HepG2 (cell line): ENCODE measurements around the gene PLSCR3. TPM values are rescaled to one million over a fixed set of nuclear protein-coding genes. Genes with fewer than 3 reads are reported as not detected.

Experiments
- FOXJ3 ChIP-seq: sonication (generic); formaldehyde crosslinking; IDR thresholded peaks from 2 replicates; pipeline ENCODE4 v1.4.0; 2020; ENCODE audit warnings: missing genetic modification reagents, mild to moderate bottlenecking, borderline replicate concordance
- GABPA ChIP-seq, 2 experiments: IDR thresholded peaks; 2 replicates each; pipeline ENCODE4 v1.6.1; 2011 to 2016; ENCODE audit warnings: low read depth in 2 of 2, low read length in 1 of 2, missing biosample characterization in 1 of 2, missing genetic modification characterization in 1 of 2
- GABPB1 ChIP-seq: IDR thresholded peaks from 2 replicates; pipeline ENCODE4 v1.6.1; 2016; ENCODE audit warnings: mild to moderate bottlenecking, missing genetic modification reagents, moderate library complexity, missing compliant biosample characterization
- GZF1 ChIP-seq: sonication (generic); formaldehyde crosslinking; IDR thresholded peaks from 2 replicates; pipeline ENCODE4 v1.5.1; 2020; ENCODE audit warnings: mild to moderate bottlenecking, missing genetic modification reagents
- HOXD1 ChIP-seq: sonication (generic); formaldehyde crosslinking; IDR thresholded peaks from 2 replicates; pipeline ENCODE4 v1.5.0; 2020; ENCODE audit warnings: missing genetic modification reagents
- KLF12 ChIP-seq: sonication (generic); formaldehyde crosslinking; IDR thresholded peaks from 2 replicates; pipeline ENCODE4 v1.4.0; 2020; ENCODE audit warnings: missing genetic modification reagents, borderline replicate concordance
- MAF1 ChIP-seq: sonication (generic); formaldehyde crosslinking; IDR thresholded peaks from 2 replicates; pipeline ENCODE4 v1.5.0; 2020; ENCODE audit warnings: missing genetic modification reagents, borderline replicate concordance
- MIXL1 ChIP-seq: IDR thresholded peaks from 2 replicates; pipeline ENCODE4 v1.6.1; 2016
- NCOA2 ChIP-seq: sonication (generic); formaldehyde crosslinking; IDR thresholded peaks from 2 replicates; pipeline ENCODE4 v1.8.0; 2022; ENCODE audit warnings: inconsistent platforms
- RAD51 ChIP-seq: fragments of 450-650 bp; IDR thresholded peaks from 2 replicates; pipeline ENCODE4 v1.6.1; 2016; ENCODE audit warnings: borderline replicate concordance
- SIX1 ChIP-seq: sonication (generic); formaldehyde crosslinking; IDR thresholded peaks from 2 replicates; pipeline ENCODE4 v1.4.0; 2020; ENCODE audit warnings: missing genetic modification reagents, borderline replicate concordance
- TEAD3 ChIP-seq: optimal IDR thresholded peaks from 2 replicates; pipeline ENCODE3; 2016; ENCODE audit warnings: borderline replicate concordance
- ZNF143 ChIP-seq: sonication (generic); formaldehyde crosslinking; IDR thresholded peaks from 2 replicates; pipeline ENCODE4 v1.4.0; 2020; ENCODE audit warnings: missing genetic modification reagents
- ZNF792 ChIP-seq: IDR thresholded peaks from 2 replicates; pipeline ENCODE4 v1.6.1; 2016
- ZNF879 ChIP-seq: sonication (generic); formaldehyde crosslinking; IDR thresholded peaks from 2 replicates; pipeline ENCODE4 v1.8.1; 2023; ENCODE audit warnings: missing genetic modification reagents
- polyA plus RNA-seq, 8 experiments: library from polyadenylated mRNA; depleted of rRNA in 3 of 8; stranded (reverse) in 7 of 8; unstranded in 1 of 8; fragments of >200 nt; fragmentation: Illumina TruSeq in 4 of 8; extraction: Trizol in 4 of 8; gene quantifications; 2 replicates each; pipeline versions ENCODE4 v1.2.1 to v1.2.3, GENCODE V29; 2011 to 2016; ENCODE audit warnings: low read depth in 4 of 8, missing spikeins in 1 of 8, mixed read lengths in 1 of 8; ENCODE audit not compliant: insufficient read depth in 1 of 8
- total RNA-seq, 5 experiments: library from RNA; depleted of rRNA; stranded (reverse); fragments of >200 nt; fragmentation: Illumina TruSeq; extraction: Trizol; gene quantifications; 2 replicates each; pipeline ENCODE4 v1.2.3, GENCODE V29; 2016; ENCODE audit warnings: low read depth in 1 of 5
- TF ChIP-seq, protein P1 (sequence below): IDR thresholded peaks from 2 replicates; pipeline ENCODE4 v1.6.1; 2016; ENCODE audit warnings: missing compliant biosample characterization, missing genetic modification reagents, borderline replicate concordance
- TF ChIP-seq, protein P2 (sequence below): IDR thresholded peaks from 2 replicates; pipeline ENCODE4 v1.6.1; 2016; ENCODE audit warnings: low read depth, borderline replicate concordance
- TF ChIP-seq, protein P3 (sequence below): sonication (generic); formaldehyde crosslinking; IDR thresholded peaks from 2 replicates; pipeline ENCODE4 v1.5.0; 2020; ENCODE audit warnings: missing genetic modification reagents
- TF ChIP-seq, protein P4 (sequence below): sonication (generic); formaldehyde crosslinking; IDR thresholded peaks from 2 replicates; pipeline ENCODE4 v1.5.0; 2020; ENCODE audit warnings: missing genetic modification reagents
- TF ChIP-seq, protein P5 (sequence below): sonication (generic); formaldehyde crosslinking; conservative IDR thresholded peaks from 2 replicates; pipeline ENCODE4 v1.4.0; 2020; ENCODE audit warnings: mild to moderate bottlenecking, missing genetic modification reagents, moderate library complexity

The PLSCR3 gene
- total and polyA plus RNA-seq, 2 of the 13 experiments (the other 11 are each of a cell fraction or from before 2014, with no cell fraction given), result 5.6 to 6.2 TPM

DNA sequence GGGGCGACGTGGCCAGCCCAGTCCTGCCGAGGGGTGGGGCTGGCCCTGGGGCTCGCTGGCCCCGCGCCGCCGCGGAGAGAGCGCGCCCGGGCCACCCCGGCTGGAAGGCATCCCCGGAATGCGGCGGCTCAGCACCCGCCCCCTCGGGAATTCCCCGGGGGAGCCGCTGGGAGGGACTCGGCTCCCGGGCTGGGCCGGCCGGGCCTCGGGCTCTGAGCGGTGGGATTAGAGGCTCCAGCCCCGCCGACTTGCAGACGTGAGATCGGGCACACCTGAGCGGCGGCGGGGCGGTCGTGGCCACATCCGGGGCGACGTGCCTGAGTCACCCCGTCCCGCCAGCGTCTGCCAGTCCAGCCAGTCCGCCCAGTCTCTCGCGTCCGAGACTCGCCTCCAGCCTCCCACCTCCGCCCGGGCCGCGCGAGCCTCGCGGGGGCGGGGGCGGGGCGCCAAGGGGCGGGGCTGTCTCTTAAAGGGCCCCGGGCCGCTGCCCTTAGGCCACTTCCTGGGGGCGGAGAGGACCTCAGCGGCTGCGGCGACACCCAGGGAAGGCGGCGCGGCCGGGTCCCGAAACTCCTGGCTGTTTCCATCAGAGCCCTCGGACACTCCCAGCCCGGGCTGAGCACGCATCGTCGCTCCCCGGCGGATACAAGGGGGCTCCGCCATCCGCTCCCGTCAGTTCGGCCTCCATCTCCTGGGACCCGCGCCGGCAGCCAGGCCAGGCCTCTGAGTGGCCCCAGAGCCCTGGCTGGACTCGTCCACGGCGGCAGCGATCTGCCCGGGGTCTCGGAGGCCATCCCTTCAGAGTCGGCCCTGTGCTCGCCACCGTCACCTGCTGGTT is 42.4 kb downstream of the PLSCR3 start, which contains the start of gene KCTD11 (continued):
- TF ChIP-seq GABPB1 (peak; percentile 82; the same call in 1 of the 2 replicates), FOXJ3 (CRISPR knock-in tag) (no peak), GZF1 (CRISPR knock-in tag) (no peak), KLF12 (CRISPR knock-in tag) (peak; percentile 57), HOXD1 (CRISPR knock-in tag) (0 out of 2 replicates have a peak, but pooled peaks have one; percentile 9), ZNF143 (peak; percentile 48; the same call in 1 of the 2 replicates), RAD51 (no peak), MIXL1 (CRISPR knock-in tag) (peak; percentile 10; the same call in 1 of the 2 replicates), ZNF879 (CRISPR knock-in tag) (peak; percentile 45), TEAD3 (CRISPR knock-in tag) (peak; percentile 91), MAF1 (peak; percentile 32; the same call in 1 of the 2 replicates), ZNF792 (CRISPR knock-in tag) (peak; percentile 42), NCOA2 (CRISPR knock-in tag) (peak; percentile 20; the same call in 1 of the 2 replicates), GABPA (IDR thresholded peaks at IDR 0.05; ENCODE audit: low read depth, low read length) (no peak), GABPA (CRISPR knock-in tag; IDR thresholded peaks at IDR 0.05; ENCODE audit: low read depth) (0 out of 2 replicates have a peak, but pooled peaks have one; percentile 43), SIX1 (CRISPR knock-in tag) (0 out of 2 replicates have a peak, but pooled peaks have one; percentile 17)
- TF ChIP-seq, protein P1, sequence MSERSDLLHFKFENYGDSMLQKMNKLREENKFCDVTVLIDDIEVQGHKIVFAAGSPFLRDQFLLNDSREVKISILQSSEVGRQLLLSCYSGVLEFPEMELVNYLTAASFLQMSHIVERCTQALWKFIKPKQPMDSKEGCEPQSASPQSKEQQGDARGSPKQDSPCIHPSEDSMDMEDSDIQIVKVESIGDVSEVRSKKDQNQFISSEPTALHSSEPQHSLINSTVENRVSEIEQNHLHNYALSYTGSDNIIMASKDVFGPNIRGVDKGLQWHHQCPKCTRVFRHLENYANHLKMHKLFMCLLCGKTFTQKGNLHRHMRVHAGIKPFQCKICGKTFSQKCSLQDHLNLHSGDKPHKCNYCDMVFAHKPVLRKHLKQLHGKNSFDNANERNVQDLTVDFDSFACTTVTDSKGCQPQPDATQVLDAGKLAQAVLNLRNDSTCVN (CRISPR knock-in tag), result no peak
- TF ChIP-seq, protein P2, sequence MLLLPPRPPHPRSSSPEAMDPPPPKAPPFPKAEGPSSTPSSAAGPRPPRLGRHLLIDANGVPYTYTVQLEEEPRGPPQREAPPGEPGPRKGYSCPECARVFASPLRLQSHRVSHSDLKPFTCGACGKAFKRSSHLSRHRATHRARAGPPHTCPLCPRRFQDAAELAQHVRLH (CRISPR knock-in tag), result peak; percentile 19; the same call in 1 of the 2 replicates
- TF ChIP-seq, protein P3, sequence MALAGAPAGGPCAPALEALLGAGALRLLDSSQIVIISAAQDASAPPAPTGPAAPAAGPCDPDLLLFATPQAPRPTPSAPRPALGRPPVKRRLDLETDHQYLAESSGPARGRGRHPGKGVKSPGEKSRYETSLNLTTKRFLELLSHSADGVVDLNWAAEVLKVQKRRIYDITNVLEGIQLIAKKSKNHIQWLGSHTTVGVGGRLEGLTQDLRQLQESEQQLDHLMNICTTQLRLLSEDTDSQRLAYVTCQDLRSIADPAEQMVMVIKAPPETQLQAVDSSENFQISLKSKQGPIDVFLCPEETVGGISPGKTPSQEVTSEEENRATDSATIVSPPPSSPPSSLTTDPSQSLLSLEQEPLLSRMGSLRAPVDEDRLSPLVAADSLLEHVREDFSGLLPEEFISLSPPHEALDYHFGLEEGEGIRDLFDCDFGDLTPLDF, result peak; percentile 45; the same call in 1 of the 2 replicates
- TF ChIP-seq, protein P4, sequence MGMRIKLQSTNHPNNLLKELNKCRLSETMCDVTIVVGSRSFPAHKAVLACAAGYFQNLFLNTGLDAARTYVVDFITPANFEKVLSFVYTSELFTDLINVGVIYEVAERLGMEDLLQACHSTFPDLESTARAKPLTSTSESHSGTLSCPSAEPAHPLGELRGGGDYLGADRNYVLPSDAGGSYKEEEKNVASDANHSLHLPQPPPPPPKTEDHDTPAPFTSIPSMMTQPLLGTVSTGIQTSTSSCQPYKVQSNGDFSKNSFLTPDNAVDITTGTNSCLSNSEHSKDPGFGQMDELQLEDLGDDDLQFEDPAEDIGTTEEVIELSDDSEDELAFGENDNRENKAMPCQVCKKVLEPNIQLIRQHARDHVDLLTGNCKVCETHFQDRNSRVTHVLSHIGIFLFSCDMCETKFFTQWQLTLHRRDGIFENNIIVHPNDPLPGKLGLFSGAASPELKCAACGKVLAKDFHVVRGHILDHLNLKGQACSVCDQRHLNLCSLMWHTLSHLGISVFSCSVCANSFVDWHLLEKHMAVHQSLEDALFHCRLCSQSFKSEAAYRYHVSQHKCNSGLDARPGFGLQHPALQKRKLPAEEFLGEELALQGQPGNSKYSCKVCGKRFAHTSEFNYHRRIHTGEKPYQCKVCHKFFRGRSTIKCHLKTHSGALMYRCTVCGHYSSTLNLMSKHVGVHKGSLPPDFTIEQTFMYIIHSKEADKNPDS, result 0 out of 2 replicates have a peak, but pooled peaks have one; percentile 55
- TF ChIP-seq, protein P5, sequence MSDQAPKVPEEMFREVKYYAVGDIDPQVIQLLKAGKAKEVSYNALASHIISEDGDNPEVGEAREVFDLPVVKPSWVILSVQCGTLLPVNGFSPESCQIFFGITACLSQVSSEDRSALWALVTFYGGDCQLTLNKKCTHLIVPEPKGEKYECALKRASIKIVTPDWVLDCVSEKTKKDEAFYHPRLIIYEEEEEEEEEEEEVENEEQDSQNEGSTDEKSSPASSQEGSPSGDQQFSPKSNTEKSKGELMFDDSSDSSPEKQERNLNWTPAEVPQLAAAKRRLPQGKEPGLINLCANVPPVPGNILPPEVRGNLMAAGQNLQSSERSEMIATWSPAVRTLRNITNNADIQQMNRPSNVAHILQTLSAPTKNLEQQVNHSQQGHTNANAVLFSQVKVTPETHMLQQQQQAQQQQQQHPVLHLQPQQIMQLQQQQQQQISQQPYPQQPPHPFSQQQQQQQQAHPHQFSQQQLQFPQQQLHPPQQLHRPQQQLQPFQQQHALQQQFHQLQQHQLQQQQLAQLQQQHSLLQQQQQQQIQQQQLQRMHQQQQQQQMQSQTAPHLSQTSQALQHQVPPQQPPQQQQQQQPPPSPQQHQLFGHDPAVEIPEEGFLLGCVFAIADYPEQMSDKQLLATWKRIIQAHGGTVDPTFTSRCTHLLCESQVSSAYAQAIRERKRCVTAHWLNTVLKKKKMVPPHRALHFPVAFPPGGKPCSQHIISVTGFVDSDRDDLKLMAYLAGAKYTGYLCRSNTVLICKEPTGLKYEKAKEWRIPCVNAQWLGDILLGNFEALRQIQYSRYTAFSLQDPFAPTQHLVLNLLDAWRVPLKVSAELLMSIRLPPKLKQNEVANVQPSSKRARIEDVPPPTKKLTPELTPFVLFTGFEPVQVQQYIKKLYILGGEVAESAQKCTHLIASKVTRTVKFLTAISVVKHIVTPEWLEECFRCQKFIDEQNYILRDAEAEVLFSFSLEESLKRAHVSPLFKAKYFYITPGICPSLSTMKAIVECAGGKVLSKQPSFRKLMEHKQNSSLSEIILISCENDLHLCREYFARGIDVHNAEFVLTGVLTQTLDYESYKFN (CRISPR knock-in tag), result peak; percentile 62
